NCI-H2196 (cell line): ENCODE measurements around the gene TENT4A.

Experiments
- DNase-seq: peaks from one replicate; lab custom pipeline; 2025; ENCODE audit not compliant: unreplicated experiment; lab: John Stamatoyannopoulos, UW

TENT4A gene

GRCh38 chr5:6750142-6750840 lies 37.1 kb downstream of the TENT4A start:
- no peak for DNase-seq

- no peak for DNase-seq
Observed at GRCh38 chr5:6750951-6751685, 37.9 kb downstream of the TENT4A start.

- DNase-seq = no peak
Observed at GRCh38 chr5:6752236-6752635, 39.0 kb downstream of the TENT4A start.

GRCh38 chr5:6752782-6753181 lies 39.5 kb downstream of the TENT4A start:
- DNase-seq = no peak

- no peak for DNase-seq
Observed at GRCh38 chr5:6753851-6754250, 40.6 kb downstream of the TENT4A start.

GRCh38 chr5:6754766-6755165 lies 41.5 kb downstream of the TENT4A start:
- no peak for DNase-seq

- DNase-seq = no peak
Observed at GRCh38 chr5:6755519-6755918, 42.3 kb downstream of the TENT4A start.

- DNase-seq = no peak
Observed at GRCh38 chr5:6755941-6756340, 42.7 kb downstream of the TENT4A start.

GRCh38 chr5:6757414-6757969 lies 44.3 kb downstream of the TENT4A start:
- no peak for DNase-seq

- DNase-seq = no peak
Observed at GRCh38 chr5:6758236-6758635, 45.0 kb downstream of the TENT4A start.

- no peak for DNase-seq
Observed at GRCh38 chr5:6758706-6759105, 45.5 kb downstream of the TENT4A start.

GRCh38 chr5:6759401-6759800 lies 46.2 kb downstream of the TENT4A start:
- DNase-seq = no peak

- DNase-seq = no peak
Observed at GRCh38 chr5:6759983-6760382, 46.8 kb downstream of the TENT4A start.

- DNase-seq = no peak
Observed at GRCh38 chr5:6760686-6761085, 47.5 kb downstream of the TENT4A start.

- no peak for DNase-seq
Observed at GRCh38 chr5:6761333-6761732, 48.1 kb downstream of the TENT4A start.

GRCh38 chr5:6762116-6762515 lies 48.9 kb downstream of the TENT4A start:
- no peak for DNase-seq

- DNase-seq = no peak
Observed at GRCh38 chr5:6762697-6763096, 49.5 kb downstream of the TENT4A start.

GRCh38 chr5:6763191-6763590 lies 50.0 kb downstream of the TENT4A start:
- DNase-seq = no peak

GRCh38 chr5:6765612-6766525 lies 52.6 kb downstream of the TENT4A start:
- peak; percentile 92 for DNase-seq

- DNase-seq = peak; percentile 97
Observed at GRCh38 chr5:6766604-6767093, 53.4 kb downstream of the TENT4A start.

- no peak for DNase-seq
Observed at GRCh38 chr5:6767481-6768063, 54.3 kb downstream of the TENT4A start.
